ENCODE results near the gene GPR176. TPM values are rescaled to one million over a fixed set of nuclear protein-coding genes. Genes with fewer than 3 reads are reported as not detected.

Gene GPR176
- polyA plus RNA-seq, 1 donor, result 9.4 TPM

DNA sequence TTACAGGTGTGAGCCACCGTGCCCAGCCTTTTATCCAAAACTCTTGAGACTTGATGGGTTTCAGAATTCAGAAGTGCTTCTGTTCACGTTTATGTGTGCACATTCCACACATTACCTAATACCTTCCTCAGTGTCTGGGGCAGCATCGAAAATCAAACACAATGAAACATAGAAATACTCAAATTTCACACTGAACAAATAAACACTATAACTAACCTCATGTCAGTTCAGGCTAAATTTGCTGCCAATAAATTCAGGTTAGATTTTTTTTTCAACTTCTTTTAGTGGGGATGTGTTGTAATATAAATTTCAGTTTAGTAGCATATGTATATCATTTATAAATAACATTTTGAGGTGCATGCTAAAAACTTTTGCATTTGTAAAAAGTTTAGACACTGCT, 16.6 kb upstream of the GPR176 start:
- Histone ChIP-seq H3K36me3 (ENCODE audit: control insufficient read depth, insufficient read depth, low read length) (peaks cover 20% of the 10 kb centered on the region), H3K27ac (ENCODE audit: low read length) (no peak overlapping the region), H3K9me3 (ENCODE audit: control insufficient read depth, low read depth, low read length) (no peaks in the 10 kb centered on the region), H3K4me1 (ENCODE audit: control insufficient read depth, insufficient read depth, low read length) (peaks cover 2% of the 10 kb centered on the region), H3K4me3 (ENCODE audit: low read length) (no peak overlapping the region), H3K27me3 (ENCODE audit: control insufficient read depth, insufficient read depth, low read length) (no peaks in the 10 kb centered on the region)
- DNase-seq, result no peak
- WGBS (ENCODE audit: insufficient coverage, low lambda C conversion rate), result no CpG with 5 or more reads among the region's 3 CpGs

DNA sequence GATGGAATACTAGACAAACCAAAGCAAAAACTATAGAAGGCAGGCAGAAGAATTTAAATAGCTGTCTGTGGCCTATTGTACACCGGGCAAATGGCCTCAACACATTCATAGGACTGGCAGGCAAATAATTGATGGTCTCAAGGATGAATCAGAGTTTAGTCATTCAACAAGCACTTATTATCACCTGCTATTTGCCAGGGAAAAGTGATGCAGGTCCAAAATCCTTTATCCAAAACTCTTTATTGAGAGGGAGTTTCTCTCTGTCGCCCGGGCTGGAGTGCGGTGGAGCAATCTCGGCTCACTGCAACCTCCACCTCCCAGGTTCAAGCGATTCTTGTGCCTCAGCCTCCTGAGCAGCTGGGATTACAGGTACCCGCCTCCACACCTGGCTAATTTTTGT, 16.1 kb upstream of the GPR176 start:
- Histone ChIP-seq H3K27me3 (ENCODE audit: control insufficient read depth, insufficient read depth, low read length) (no peaks in the 10 kb centered on the region), H3K4me3 (ENCODE audit: low read length) (no peak overlapping the region), H3K36me3 (ENCODE audit: control insufficient read depth, insufficient read depth, low read length) (peaks cover 17% of the 10 kb centered on the region), H3K27ac (ENCODE audit: low read length) (no peak overlapping the region), H3K9me3 (ENCODE audit: control insufficient read depth, low read depth, low read length) (no peaks in the 10 kb centered on the region), H3K4me1 (ENCODE audit: control insufficient read depth, insufficient read depth, low read length) (peaks cover 2% of the 10 kb centered on the region)
- no peak for DNase-seq
- no CpG with 5 or more reads among the region's 7 CpGs for WGBS (ENCODE audit: insufficient coverage, low lambda C conversion rate)

DNA sequence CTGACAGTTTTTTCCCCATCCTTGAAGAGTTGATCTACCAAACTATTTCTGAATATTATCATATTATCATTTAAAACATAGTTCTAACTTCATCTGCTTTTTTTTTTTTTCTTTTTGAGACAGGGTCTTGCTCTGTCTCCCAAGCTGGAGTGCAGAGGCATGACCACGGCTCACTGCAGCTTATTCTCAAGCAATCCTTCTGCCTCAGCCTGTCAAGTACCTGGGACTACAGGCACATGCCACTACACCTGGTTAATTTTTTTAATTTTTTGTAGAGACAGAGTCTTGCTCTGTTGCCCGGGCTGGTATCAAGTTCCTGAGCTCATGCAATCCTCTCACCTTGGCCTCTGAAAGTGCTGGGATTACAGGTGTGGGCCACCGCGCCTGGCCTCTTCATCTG, 15.2 kb upstream of the GPR176 start:
- H3K4me1 ChIP-seq (ENCODE audit: control insufficient read depth, insufficient read depth, low read length), result peaks cover 2% of the 10 kb centered on the region
- DNase-seq, result no peak
- no peak overlapping the region for H3K27ac ChIP-seq (ENCODE audit: low read length)
- H3K27me3 ChIP-seq (ENCODE audit: control insufficient read depth, insufficient read depth, low read length), result no peaks in the 10 kb centered on the region
- no peaks in the 10 kb centered on the region for H3K9me3 ChIP-seq (ENCODE audit: control insufficient read depth, low read depth, low read length)
- H3K36me3 ChIP-seq (ENCODE audit: control insufficient read depth, insufficient read depth, low read length), result peaks cover 10% of the 10 kb centered on the region
- H3K4me3 ChIP-seq (ENCODE audit: low read length), result no peak overlapping the region
- WGBS (ENCODE audit: insufficient coverage, low lambda C conversion rate), result 80% methylated on average over 1 of the region's 4 CpGs

DNA sequence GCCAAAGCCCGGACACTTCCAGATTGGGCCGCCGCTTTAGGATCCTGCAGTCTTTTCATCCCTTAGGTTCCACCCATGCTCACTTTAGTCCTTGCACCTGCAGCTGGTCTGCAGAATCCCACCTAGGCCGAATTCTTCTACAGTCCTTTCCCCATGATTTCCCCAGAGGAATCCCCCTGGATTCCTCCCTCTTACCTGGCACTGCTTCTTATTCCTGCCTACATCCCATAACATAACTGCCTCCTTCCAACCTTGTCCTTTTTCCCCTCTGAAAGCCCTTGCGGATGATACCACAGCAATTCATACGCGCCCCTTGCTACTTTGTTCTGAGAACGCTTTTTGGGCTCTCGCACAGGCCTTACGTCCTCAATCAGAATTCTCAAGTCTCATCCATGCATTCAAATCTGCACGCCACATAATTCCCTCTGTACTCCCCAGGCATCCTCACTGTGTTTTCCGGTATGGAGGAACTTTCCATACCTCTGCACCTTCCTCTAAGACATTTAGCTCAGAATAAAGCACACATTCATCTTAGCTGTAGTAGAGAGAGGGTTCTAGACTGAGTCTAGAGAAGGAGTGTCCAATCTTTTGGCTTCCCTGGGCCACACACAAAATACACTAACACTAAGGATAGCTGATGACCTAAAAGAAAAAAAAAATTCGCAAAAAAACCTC, 14.5 kb upstream of the GPR176 start:
- Histone ChIP-seq H3K27me3 (ENCODE audit: control insufficient read depth, insufficient read depth, low read length) (no peaks in the 10 kb centered on the region), H3K4me1 (ENCODE audit: control insufficient read depth, insufficient read depth, low read length) (peaks cover 2% of the 10 kb centered on the region), H3K36me3 (ENCODE audit: control insufficient read depth, insufficient read depth, low read length) (peaks cover 4% of the 10 kb centered on the region), H3K27ac (ENCODE audit: low read length) (peak overlapping the region; percentile 17), H3K9me3 (ENCODE audit: control insufficient read depth, low read depth, low read length) (no peaks in the 10 kb centered on the region), H3K4me3 (ENCODE audit: low read length) (peak overlapping the region; percentile 64)
- no CpG with 5 or more reads among the region's 13 CpGs for WGBS (ENCODE audit: insufficient coverage, low lambda C conversion rate)
- DNase-seq, result no peak

DNA sequence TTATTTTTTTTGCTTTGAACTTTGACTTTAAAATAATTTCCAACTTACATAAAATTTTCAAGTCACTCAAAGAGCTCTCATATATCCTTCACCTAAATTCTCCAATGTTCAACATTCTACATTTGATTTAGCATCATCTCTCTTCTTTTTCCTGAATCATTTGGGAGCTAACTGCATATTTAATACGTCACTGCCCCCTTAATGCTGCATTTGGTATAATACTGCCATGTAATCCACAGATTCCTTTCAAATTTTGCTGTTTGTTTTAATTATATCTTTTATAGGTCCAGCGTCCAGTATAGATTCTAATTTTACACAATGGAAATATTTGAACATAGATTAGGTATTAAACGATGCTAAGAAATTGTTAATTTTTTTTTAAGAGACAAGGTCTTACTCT, 11.5 kb upstream of the GPR176 start:
- whole genome bisulfite sequencing (ENCODE audit: insufficient coverage, low lambda C conversion rate), result 40% methylated on average over 1 of the region's 3 CpGs
- Histone ChIP-seq H3K4me3 (ENCODE audit: low read length) (no peak overlapping the region), H3K27me3 (ENCODE audit: control insufficient read depth, insufficient read depth, low read length) (no peaks in the 10 kb centered on the region), H3K27ac (ENCODE audit: low read length) (no peak overlapping the region), H3K36me3 (ENCODE audit: control insufficient read depth, insufficient read depth, low read length) (no peaks in the 10 kb centered on the region), H3K9me3 (ENCODE audit: control insufficient read depth, low read depth, low read length) (no peaks in the 10 kb centered on the region), H3K4me1 (ENCODE audit: control insufficient read depth, insufficient read depth, low read length) (peaks cover 2% of the 10 kb centered on the region)
- no peak for DNase-seq

DNA sequence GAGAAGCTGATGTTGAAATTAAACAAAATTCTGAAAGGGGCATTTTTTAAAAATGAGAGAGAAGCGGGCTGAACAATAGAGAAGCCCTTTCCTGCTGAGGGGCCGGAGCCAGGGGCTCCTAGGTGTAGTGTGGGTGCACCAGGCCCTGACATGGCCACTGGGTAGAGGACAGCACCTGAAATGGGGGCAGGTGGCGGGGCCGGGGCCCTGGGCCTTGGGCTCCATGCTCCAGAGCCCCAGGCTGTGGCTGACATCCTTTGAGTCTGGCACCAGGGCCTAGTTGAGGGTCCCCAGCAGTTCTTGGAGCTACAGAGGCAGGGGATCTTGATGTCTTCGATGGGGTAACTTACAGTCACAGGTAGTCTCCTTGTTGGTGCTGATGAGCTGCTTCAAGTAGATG, 6.5 kb upstream of the GPR176 start:
- no peaks in the 10 kb centered on the region for H3K4me1 ChIP-seq (ENCODE audit: control insufficient read depth, insufficient read depth, low read length)
- H3K9me3 ChIP-seq (ENCODE audit: control insufficient read depth, low read depth, low read length), result no peaks in the 10 kb centered on the region
- no peak overlapping the region for H3K4me3 ChIP-seq (ENCODE audit: low read length)
- no peak overlapping the region for H3K27ac ChIP-seq (ENCODE audit: low read length)
- H3K27me3 ChIP-seq (ENCODE audit: control insufficient read depth, insufficient read depth, low read length), result no peaks in the 10 kb centered on the region
- DNase-seq, result no peak
- no peaks in the 10 kb centered on the region for H3K36me3 ChIP-seq (ENCODE audit: control insufficient read depth, insufficient read depth, low read length)
- WGBS (ENCODE audit: insufficient coverage, low lambda C conversion rate), result no CpG with 5 or more reads among the region's 5 CpGs

DNA sequence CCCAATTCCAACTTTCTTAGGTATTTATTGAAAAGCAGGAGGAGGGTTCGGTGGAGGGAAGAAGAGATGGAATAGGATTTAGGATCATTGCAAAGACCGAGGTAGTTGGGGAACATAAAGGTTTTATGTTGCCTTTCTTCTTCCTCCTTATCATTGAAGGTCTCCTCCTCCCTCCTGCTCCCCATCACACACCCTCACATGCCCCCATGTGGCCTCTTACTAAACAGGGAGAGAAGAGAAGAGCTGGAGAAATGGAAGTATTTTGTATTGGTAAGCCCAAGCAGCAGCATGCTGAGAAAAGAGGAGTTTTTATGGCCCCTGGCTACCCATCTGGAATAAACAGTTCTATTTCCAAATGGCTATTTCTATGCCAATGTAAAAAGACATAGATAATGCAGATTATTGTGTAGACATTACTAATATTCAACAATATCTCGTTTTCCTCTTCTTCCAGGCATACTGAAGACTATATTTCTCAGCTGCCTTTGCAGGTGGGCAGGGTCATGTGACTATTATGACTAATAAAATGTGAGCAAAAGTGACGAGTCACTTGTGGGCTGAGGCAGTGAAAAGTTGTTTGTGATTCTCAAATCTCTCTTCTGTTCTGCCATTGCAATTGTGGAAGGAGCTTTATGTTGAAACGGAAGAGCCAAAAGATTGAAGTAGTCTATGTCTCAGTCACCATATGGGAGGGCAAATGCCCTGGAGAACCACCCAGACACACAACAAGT, 5.2 kb upstream of the GPR176 start:
- 67% methylated on average over 1 of the region's 5 CpGs for WGBS (ENCODE audit: insufficient coverage, low lambda C conversion rate)
- Histone ChIP-seq H3K9me3 (ENCODE audit: control insufficient read depth, low read depth, low read length) (peaks cover 4% of the 10 kb centered on the region), H3K27me3 (ENCODE audit: control insufficient read depth, insufficient read depth, low read length) (peaks cover 4% of the 10 kb centered on the region), H3K36me3 (ENCODE audit: control insufficient read depth, insufficient read depth, low read length) (no peaks in the 10 kb centered on the region), H3K4me1 (ENCODE audit: control insufficient read depth, insufficient read depth, low read length) (peaks cover 3% of the 10 kb centered on the region), H3K4me3 (ENCODE audit: low read length) (no peak overlapping the region), H3K27ac (ENCODE audit: low read length) (no peak overlapping the region)
- DNase-seq, result no peak

DNA sequence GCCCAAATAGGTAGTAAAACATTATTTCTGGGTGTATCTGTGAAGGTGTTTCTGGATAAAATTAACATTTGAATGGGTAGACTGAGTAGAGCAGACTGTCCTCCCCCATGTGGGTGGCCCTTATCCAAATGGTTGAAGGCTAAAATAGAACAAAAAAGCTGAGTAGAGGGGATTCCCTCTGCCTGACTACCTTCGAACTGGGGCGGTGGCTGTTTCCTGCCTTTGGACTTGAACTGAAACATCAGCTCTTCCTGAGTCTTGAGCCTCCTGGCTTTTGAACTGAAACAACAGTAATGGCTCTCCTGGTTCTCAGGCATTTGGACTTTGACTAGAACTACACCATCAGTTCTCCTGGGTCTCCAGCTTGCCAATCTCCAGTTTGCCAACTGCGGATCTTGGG, 4.4 kb upstream of the GPR176 start:
- H3K9me3 ChIP-seq (ENCODE audit: control insufficient read depth, low read depth, low read length), result peaks cover 13% of the 10 kb centered on the region
- DNase-seq, result peak in 1 of 2 donors; percentile 9
- H3K4me1 ChIP-seq (ENCODE audit: control insufficient read depth, insufficient read depth, low read length), result peaks cover 6% of the 10 kb centered on the region
- peaks cover 13% of the 10 kb centered on the region for H3K27me3 ChIP-seq (ENCODE audit: control insufficient read depth, insufficient read depth, low read length)
- no peaks in the 10 kb centered on the region for H3K36me3 ChIP-seq (ENCODE audit: control insufficient read depth, insufficient read depth, low read length)
- 100% methylated on average over 1 of the region's 3 CpGs for WGBS (ENCODE audit: insufficient coverage, low lambda C conversion rate)
- no peak overlapping the region for H3K27ac ChIP-seq (ENCODE audit: low read length)
- no peak overlapping the region for H3K4me3 ChIP-seq (ENCODE audit: low read length)

DNA sequence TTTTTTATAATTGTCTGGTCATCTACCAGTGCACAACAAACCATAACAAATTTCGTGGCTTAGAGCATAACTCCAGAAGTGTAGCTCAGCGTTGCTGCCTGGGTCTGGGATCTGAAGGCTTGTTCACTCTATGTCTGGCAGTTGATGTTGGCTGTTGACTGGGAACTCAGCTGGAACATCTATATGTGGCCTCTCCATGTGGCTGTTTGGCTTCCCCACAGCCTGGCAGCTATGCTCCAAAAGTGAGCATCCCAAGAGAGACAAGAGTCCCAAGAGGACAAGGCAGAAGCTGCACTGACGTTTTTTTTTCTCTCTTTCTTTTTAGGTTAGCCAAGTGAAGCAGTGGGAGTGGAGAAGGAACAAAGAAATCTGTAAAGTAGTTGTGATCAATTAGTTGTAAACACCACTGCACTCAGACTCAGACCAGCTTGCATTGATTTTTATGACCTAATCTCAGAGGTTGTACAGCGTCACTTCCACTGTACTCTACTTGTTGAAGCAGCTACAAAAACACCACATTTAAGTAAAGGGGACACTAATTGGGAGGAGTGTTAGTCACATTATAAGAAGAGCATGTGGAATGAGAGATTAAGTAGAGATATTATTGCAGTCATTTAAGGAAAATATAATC, 2.5 kb upstream of the GPR176 start:
- Histone ChIP-seq H3K27ac (ENCODE audit: low read length) (no peak overlapping the region), H3K27me3 (ENCODE audit: control insufficient read depth, insufficient read depth, low read length) (peaks cover 21% of the 10 kb centered on the region), H3K4me1 (ENCODE audit: control insufficient read depth, insufficient read depth, low read length) (peaks cover 6% of the 10 kb centered on the region), H3K4me3 (ENCODE audit: low read length) (no peak overlapping the region), H3K9me3 (ENCODE audit: control insufficient read depth, low read depth, low read length) (peaks cover 13% of the 10 kb centered on the region), H3K36me3 (ENCODE audit: control insufficient read depth, insufficient read depth, low read length) (no peaks in the 10 kb centered on the region)
- no CpG with 5 or more reads among the region's 4 CpGs for WGBS (ENCODE audit: insufficient coverage, low lambda C conversion rate)
- DNase-seq, result no peak

DNA sequence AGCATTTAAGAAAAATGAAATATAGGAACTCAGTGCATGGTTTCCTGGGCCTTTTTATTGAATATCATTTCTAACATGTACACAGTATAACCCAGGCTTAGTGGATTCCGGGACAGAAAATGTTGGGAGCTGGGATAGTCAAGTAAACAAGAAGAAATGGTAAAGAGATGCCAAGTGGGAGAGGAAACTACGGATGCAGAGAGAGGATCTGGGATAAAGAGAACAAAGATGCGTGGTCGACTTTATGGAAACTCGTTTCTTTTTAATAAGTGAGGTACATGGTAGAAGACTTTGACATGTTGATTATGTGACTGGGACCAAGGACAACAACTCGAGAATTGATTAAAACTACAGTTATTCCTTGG, 1.2 kb upstream of the GPR176 start:
- no peaks in the 10 kb centered on the region for H3K36me3 ChIP-seq (ENCODE audit: control insufficient read depth, insufficient read depth, low read length)
- 88% methylated on average over 5 of the region's 6 CpGs for WGBS (ENCODE audit: insufficient coverage, low lambda C conversion rate)

More for the DNA sequence above, 1.2 kb upstream of the GPR176 start:
- Histone ChIP-seq H3K9me3 (ENCODE audit: control insufficient read depth, low read depth, low read length) (peaks cover 13% of the 10 kb centered on the region), H3K27ac (ENCODE audit: low read length) (peak overlapping the region; percentile 50), H3K27me3 (ENCODE audit: control insufficient read depth, insufficient read depth, low read length) (peaks cover 30% of the 10 kb centered on the region), H3K4me1 (ENCODE audit: control insufficient read depth, insufficient read depth, low read length) (peaks cover 6% of the 10 kb centered on the region), H3K4me3 (ENCODE audit: low read length) (peak overlapping the region; percentile 71)
- DNase-seq, result no peak

Data from large intestine (tissue), 3 donors.